Measurements from ENCODE around the gene MIF4GD. TPM values are rescaled to one million over a fixed set of nuclear protein-coding genes. Genes with fewer than 3 reads are reported as not detected.

The MIF4GD gene
- polyA plus RNA-seq, 1 donor from 2014 or later, result 27.7 TPM

DNA sequence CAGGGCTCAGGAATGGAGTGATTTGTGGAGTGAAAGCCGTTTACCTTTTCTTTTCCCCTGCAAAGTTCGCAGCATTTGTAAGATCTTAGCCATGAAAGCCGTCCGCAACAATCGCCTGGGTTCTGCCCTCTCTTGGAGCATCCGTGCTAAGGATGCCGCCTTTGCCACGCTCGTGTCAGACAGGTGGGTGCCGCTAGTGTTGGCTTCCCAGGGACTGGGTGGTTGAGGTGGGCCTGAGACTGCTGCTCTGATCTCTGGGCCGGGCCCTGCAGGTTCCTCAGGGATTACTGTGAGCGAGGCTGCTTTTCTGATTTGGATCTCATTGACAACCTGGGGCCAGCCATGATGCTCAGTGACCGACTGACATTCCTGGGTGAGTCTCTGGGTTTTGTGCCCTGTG lies 38.2 kb downstream of the MIF4GD start:
- H3K9ac ChIP-seq (ENCODE audit: low read length), result no peak overlapping the region
- H3K9me3 ChIP-seq (ENCODE audit: low read length), result no peaks in the 10 kb centered on the region
- no peak overlapping the region for H3K27ac ChIP-seq (ENCODE audit: low read length)
- H3K79me2 ChIP-seq (replicated peaks; ENCODE audit: insufficient read depth, low read length), result no peaks in the 10 kb centered on the region
- no peaks in the 10 kb centered on the region for H3F3A ChIP-seq (ENCODE audit: insufficient read depth, low read length, poor library complexity, severe bottlenecking)
- H3K4me2 ChIP-seq (ENCODE audit: low read length), result no peak overlapping the region
- TF ChIP-seq SMC3 (conservative IDR thresholded peaks at IDR 0.05; ENCODE audit: poor library complexity), result no peak
- no peak for TF ChIP-seq EZH2 (IDR thresholded peaks at IDR 0.05; ENCODE audit: borderline replicate concordance, insufficient read depth, low read length, poor library complexity, severe bottlenecking)
- no peak for TF ChIP-seq POLR2AphosphoS5 (IDR thresholded peaks at IDR 0.05)
- TF ChIP-seq RAD21 (conservative IDR thresholded peaks at IDR 0.05), result no peak
- TF ChIP-seq, protein P1, sequence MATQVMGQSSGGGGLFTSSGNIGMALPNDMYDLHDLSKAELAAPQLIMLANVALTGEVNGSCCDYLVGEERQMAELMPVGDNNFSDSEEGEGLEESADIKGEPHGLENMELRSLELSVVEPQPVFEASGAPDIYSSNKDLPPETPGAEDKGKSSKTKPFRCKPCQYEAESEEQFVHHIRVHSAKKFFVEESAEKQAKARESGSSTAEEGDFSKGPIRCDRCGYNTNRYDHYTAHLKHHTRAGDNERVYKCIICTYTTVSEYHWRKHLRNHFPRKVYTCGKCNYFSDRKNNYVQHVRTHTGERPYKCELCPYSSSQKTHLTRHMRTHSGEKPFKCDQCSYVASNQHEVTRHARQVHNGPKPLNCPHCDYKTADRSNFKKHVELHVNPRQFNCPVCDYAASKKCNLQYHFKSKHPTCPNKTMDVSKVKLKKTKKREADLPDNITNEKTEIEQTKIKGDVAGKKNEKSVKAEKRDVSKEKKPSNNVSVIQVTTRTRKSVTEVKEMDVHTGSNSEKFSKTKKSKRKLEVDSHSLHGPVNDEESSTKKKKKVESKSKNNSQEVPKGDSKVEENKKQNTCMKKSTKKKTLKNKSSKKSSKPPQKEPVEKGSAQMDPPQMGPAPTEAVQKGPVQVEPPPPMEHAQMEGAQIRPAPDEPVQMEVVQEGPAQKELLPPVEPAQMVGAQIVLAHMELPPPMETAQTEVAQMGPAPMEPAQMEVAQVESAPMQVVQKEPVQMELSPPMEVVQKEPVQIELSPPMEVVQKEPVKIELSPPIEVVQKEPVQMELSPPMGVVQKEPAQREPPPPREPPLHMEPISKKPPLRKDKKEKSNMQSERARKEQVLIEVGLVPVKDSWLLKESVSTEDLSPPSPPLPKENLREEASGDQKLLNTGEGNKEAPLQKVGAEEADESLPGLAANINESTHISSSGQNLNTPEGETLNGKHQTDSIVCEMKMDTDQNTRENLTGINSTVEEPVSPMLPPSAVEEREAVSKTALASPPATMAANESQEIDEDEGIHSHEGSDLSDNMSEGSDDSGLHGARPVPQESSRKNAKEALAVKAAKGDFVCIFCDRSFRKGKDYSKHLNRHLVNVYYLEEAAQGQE (IDR thresholded peaks at IDR 0.05; ENCODE audit: borderline replicate concordance), result no peak
- no peak for TF ChIP-seq TAF1 (IDR thresholded peaks at IDR 0.05; ENCODE audit: low read depth)
- TF ChIP-seq MXI1 (conservative IDR thresholded peaks at IDR 0.05; ENCODE audit: poor library complexity, severe bottlenecking), result no peak
- TF ChIP-seq EP300 (conservative IDR thresholded peaks at IDR 0.05; ENCODE audit: poor library complexity, severe bottlenecking), result no peak
- H3K9me2 ChIP-seq (ENCODE audit: insufficient read depth, low read length), result no peaks in the 10 kb centered on the region
- H2AFZ ChIP-seq (ENCODE audit: low read depth, low read length), result no peak overlapping the region
- H3K36me3 ChIP-seq (ENCODE audit: insufficient read depth, low read length), result peaks cover 5% of the 10 kb centered on the region
- no peaks in the 10 kb centered on the region for H3K27me3 ChIP-seq (ENCODE audit: insufficient read depth, low read depth, low read length)
- no peak overlapping the region for H3K4me3 ChIP-seq (ENCODE audit: low read length)
- H4K20me1 ChIP-seq (ENCODE audit: insufficient read depth), result no peaks in the 10 kb centered on the region

DNA sequence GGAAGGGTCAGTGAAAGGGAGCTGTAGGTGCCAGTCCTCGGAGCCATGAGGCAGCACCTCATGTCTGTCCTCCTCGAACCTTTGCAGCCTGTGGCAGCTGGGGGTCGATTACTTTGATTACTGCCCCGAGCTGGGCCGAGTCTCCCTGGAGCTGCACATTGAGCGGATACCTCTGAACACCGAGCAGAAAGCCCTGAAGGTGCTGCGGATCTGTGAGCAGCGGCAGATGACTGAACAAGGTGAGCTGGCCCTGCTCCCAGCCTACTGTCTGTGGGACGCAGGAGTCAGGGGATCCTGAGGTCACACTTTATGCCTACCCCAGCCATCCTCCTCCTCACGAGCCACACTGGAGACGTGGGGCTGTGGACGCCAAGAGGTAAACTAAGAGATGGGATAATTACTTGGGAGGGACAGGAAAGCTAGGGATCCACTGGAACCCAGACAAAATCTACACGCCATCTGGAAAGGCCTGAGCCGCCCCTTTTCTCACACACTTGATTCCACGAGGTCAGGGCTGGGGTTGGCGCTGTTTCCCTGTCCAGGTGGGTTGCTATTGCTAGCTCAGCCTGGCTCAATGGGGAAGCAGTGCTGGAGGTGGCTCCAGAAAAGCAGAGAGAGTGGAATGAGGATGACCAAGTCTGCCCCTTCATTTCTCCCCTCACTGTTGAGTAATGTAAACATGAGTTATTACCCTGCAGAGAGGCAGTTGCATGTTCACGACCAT lies 39.1 kb downstream of the MIF4GD start:
- H2AFZ ChIP-seq (ENCODE audit: low read depth, low read length), result no peak overlapping the region
- H3K4me2 ChIP-seq (ENCODE audit: low read length), result no peak overlapping the region
- no peaks in the 10 kb centered on the region for H3K27me3 ChIP-seq (ENCODE audit: insufficient read depth, low read depth, low read length)
- TF ChIP-seq, protein P2, sequence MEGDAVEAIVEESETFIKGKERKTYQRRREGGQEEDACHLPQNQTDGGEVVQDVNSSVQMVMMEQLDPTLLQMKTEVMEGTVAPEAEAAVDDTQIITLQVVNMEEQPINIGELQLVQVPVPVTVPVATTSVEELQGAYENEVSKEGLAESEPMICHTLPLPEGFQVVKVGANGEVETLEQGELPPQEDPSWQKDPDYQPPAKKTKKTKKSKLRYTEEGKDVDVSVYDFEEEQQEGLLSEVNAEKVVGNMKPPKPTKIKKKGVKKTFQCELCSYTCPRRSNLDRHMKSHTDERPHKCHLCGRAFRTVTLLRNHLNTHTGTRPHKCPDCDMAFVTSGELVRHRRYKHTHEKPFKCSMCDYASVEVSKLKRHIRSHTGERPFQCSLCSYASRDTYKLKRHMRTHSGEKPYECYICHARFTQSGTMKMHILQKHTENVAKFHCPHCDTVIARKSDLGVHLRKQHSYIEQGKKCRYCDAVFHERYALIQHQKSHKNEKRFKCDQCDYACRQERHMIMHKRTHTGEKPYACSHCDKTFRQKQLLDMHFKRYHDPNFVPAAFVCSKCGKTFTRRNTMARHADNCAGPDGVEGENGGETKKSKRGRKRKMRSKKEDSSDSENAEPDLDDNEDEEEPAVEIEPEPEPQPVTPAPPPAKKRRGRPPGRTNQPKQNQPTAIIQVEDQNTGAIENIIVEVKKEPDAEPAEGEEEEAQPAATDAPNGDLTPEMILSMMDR (IDR thresholded peaks at IDR 0.05; ENCODE audit: poor library complexity, severe bottlenecking), result no peak
- TF ChIP-seq SMC3 (conservative IDR thresholded peaks at IDR 0.05; ENCODE audit: poor library complexity), result no peak
- no peaks in the 10 kb centered on the region for H3K9me3 ChIP-seq (ENCODE audit: low read length)
- H3K9ac ChIP-seq (ENCODE audit: low read length), result no peak overlapping the region
- H3K36me3 ChIP-seq (ENCODE audit: insufficient read depth, low read length), result peaks cover 5% of the 10 kb centered on the region
- H3K79me2 ChIP-seq (replicated peaks; ENCODE audit: insufficient read depth, low read length), result no peaks in the 10 kb centered on the region
- H3F3A ChIP-seq (ENCODE audit: insufficient read depth, low read length, poor library complexity, severe bottlenecking), result no peaks in the 10 kb centered on the region
- H4K20me1 ChIP-seq (ENCODE audit: insufficient read depth), result no peaks in the 10 kb centered on the region
- no peak overlapping the region for H3K27ac ChIP-seq (ENCODE audit: low read length)
- H3K4me3 ChIP-seq (ENCODE audit: low read length), result no peak overlapping the region
- no peaks in the 10 kb centered on the region for H3K9me2 ChIP-seq (ENCODE audit: insufficient read depth, low read length)
